Hepatocyte (in vitro differentiated cells): ENCODE results near the gene FGFBP1. TPM values are rescaled to one million over a fixed set of nuclear protein-coding genes. Genes with fewer than 3 reads are reported as not detected.
A peak's percentile ranks its signal among the peaks of the same experiment; 100 is the strongest.

Experiments
- DNase-seq: peaks from one replicate; pipeline ENCODE4 v3.0.0-alpha.2; 2016; ENCODE audit warnings: low spot score
- H2AFZ ChIP-seq: fragments of 200-600 bp; sonication (generic); 2 replicates; pipeline ENCODE4 v1.6.0; 2016; ENCODE audit warnings: antibody characterized with exemption, mild to moderate bottlenecking
- H3K27ac ChIP-seq: fragments of 200-600 bp; sonication (generic); 2 replicates; pipeline ENCODE4 v1.5.1; 2016; ENCODE audit warnings: mild to moderate bottlenecking
- H3K27me3 ChIP-seq: fragments of 200-600 bp; sonication (generic); 2 replicates; pipeline ENCODE4 v1.6.1; 2016
- H3K36me3 ChIP-seq: fragments of 200-600 bp; sonication (generic); replicated peaks from 2 replicates; pipeline ENCODE4 v1.5.1; 2016; ENCODE audit warnings: low read depth; ENCODE audit not compliant: insufficient read depth
- H3K4me1 ChIP-seq: fragments of 200-600 bp; sonication (generic); 2 replicates; pipeline ENCODE4 v1.5.1; 2016; ENCODE audit warnings: mild to moderate bottlenecking, moderate library complexity; ENCODE audit not compliant: insufficient read depth
- H3K4me2 ChIP-seq: fragments of 200-600 bp; sonication (generic); 2 replicates; pipeline ENCODE4 v1.6.0; 2016
- H3K4me3 ChIP-seq: fragments of 200-600 bp; sonication (generic); 2 replicates; pipeline ENCODE4 v1.5.1; 2016; ENCODE audit warnings: mild to moderate bottlenecking
- H3K79me2 ChIP-seq: fragments of 200-600 bp; sonication (generic); 2 replicates; pipeline ENCODE4 v1.6.0; 2017; ENCODE audit warnings: mild to moderate bottlenecking
- H3K9me2 ChIP-seq: fragments of 200-600 bp; sonication (generic); replicated peaks from 2 replicates; pipeline ENCODE4 v1.6.0; 2017; ENCODE audit warnings: mild to moderate bottlenecking; ENCODE audit not compliant: insufficient read depth
- H3K9me3 ChIP-seq: fragments of 200-600 bp; sonication (generic); 2 replicates; pipeline ENCODE4 v1.5.1; 2016; ENCODE audit warnings: low read depth, mild to moderate bottlenecking
- H4K20me1 ChIP-seq: fragments of 200-600 bp; sonication (generic); 2 replicates; pipeline ENCODE4 v1.6.0; 2016; ENCODE audit warnings: mild to moderate bottlenecking; ENCODE audit not compliant: insufficient read depth, poor library complexity, severe bottlenecking
- EZH2 ChIP-seq: fragments of 200-600 bp; sonication (generic); IDR thresholded peaks from 2 replicates; pipeline ENCODE4 v1.6.1; 2016; ENCODE audit warnings: antibody characterized with exemption, mild to moderate bottlenecking, borderline replicate concordance
- EZH2phosphoT487 ChIP-seq: fragments of 200-600 bp; sonication (generic); IDR thresholded peaks from one replicate; pipeline ENCODE4 v1.6.1; 2018; ENCODE audit warnings: antibody characterized with exemption, mild to moderate bottlenecking, low read depth, moderate library complexity; ENCODE audit not compliant: unreplicated experiment, severe bottlenecking
- WGBS: methylation state at CpG from one replicate; pipeline ENCODE4 v1.1.6; 2016; ENCODE audit warnings: low lambda C conversion rate; ENCODE audit errors: missing lambda C conversion rate; 5-methylcytosine and 5-hydroxymethylcytosine counted together
- polyA plus RNA-seq: library from polyadenylated mRNA; unstranded; fragments of >200 nt; fragmentation: Nextera tagmentation; extraction: Ambion mirVana; gene quantifications from 2 replicates; pipeline ENCODE4 v1.2.1, GENCODE V29; 2016
- total RNA-seq: library from RNA; depleted of rRNA; stranded (reverse); fragments of >200 nt; gene quantifications from 2 replicates; pipeline ENCODE4 v1.2.3, GENCODE V29; 2014
- TF ChIP-seq, protein P1 (sequence below): fragments of 200-600 bp; sonication (generic); IDR thresholded peaks from 2 replicates; pipeline ENCODE4 v1.5.1; 2016; ENCODE audit warnings: antibody characterized with exemption, mild to moderate bottlenecking; ENCODE audit not compliant: poor library complexity

The FGFBP1 gene
- total and polyA plus RNA-seq, 2 experiments from 2014 or later, result 1.8 to 2.8 TPM

DNA sequence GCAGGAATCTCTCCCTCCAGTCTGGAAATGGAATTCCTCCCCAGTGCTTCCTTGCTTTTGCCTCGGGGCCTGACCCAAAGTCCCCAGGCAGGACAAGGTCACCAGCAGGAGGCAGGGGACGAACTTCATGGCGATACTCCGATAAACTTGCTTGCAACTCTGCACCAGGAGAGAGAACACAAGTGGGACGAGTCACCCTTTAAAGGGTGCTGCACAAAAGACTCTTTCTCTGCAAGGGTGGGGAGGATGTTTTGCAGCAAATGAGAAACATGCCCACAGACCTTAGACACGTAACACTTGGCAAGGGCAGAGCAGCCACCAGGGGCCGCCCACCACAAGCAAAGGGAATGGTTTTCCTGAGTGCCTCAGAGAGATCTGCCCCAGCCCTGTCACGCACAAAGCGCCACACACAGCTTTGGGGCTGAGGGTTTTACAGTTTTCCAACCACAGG, 24.5 kb upstream of the FGFBP1 start, which contains the start of gene FGFBP2:
Gene FGFBP2 (minus strand): TSS at position 175 of the 451 bp plus-strand sequence. CDS start 46 bp downstream, at position 129.
- no peaks in the 10 kb centered on the region for H3K27me3 ChIP-seq
- no peaks in the 10 kb centered on the region for H3K4me1 ChIP-seq
- H3K27ac ChIP-seq, result no peak within 1 kb of the TSS
- no peaks in the 10 kb centered on the region for H4K20me1 ChIP-seq
- peak; percentile 73 for DNase-seq
- TF ChIP-seq, protein P1, sequence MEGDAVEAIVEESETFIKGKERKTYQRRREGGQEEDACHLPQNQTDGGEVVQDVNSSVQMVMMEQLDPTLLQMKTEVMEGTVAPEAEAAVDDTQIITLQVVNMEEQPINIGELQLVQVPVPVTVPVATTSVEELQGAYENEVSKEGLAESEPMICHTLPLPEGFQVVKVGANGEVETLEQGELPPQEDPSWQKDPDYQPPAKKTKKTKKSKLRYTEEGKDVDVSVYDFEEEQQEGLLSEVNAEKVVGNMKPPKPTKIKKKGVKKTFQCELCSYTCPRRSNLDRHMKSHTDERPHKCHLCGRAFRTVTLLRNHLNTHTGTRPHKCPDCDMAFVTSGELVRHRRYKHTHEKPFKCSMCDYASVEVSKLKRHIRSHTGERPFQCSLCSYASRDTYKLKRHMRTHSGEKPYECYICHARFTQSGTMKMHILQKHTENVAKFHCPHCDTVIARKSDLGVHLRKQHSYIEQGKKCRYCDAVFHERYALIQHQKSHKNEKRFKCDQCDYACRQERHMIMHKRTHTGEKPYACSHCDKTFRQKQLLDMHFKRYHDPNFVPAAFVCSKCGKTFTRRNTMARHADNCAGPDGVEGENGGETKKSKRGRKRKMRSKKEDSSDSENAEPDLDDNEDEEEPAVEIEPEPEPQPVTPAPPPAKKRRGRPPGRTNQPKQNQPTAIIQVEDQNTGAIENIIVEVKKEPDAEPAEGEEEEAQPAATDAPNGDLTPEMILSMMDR, result peak; percentile 49
- no peak for TF ChIP-seq EZH2phosphoT487
- H2AFZ ChIP-seq, result no peak within 1 kb of the TSS
- H3K4me3 ChIP-seq, result no peak within 1 kb of the TSS
- no peak within 1 kb of the TSS for H3K4me2 ChIP-seq
- WGBS, result 42% methylated on average over 9 of the region's 9 CpGs
- no peaks in the 10 kb centered on the region for H3K9me2 ChIP-seq
- H3K9me3 ChIP-seq, result no peaks in the 10 kb centered on the region
- no peaks in the 10 kb centered on the region for H3K36me3 ChIP-seq
- H3K79me2 ChIP-seq, result no peaks in the 10 kb centered on the region

GRCh38 chr4:15961781-15962510, 23.4 kb upstream of the FGFBP1 start:
- Histone ChIP-seq H2AFZ (no peak overlapping the region), H3K4me2 (no peak overlapping the region), H3K27me3 (no peaks in the 10 kb centered on the region), H3K36me3 (no peaks in the 10 kb centered on the region), H3K9me3 (no peaks in the 10 kb centered on the region), H4K20me1 (no peaks in the 10 kb centered on the region), H3K79me2 (no peaks in the 10 kb centered on the region), H3K27ac (no peak overlapping the region), H3K4me3 (no peak overlapping the region), H3K4me1 (no peaks in the 10 kb centered on the region), H3K9me2 (no peaks in the 10 kb centered on the region)
- 88% methylated on average over 16 of the region's 16 CpGs for WGBS
- DNase-seq, result no peak
- TF ChIP-seq, protein P1, result no peak
- no peak for TF ChIP-seq EZH2phosphoT487

GRCh38 chr4:15958562-15958961, 20.0 kb upstream of the FGFBP1 start:
- H4K20me1 ChIP-seq, result no peaks in the 10 kb centered on the region
- no peak overlapping the region for H2AFZ ChIP-seq
- H3K9me2 ChIP-seq, result no peaks in the 10 kb centered on the region
- no peak overlapping the region for H3K4me2 ChIP-seq
- no peak overlapping the region for H3K27ac ChIP-seq
- H3K36me3 ChIP-seq, result no peaks in the 10 kb centered on the region
- no peak overlapping the region for H3K4me3 ChIP-seq
- no peak for TF ChIP-seq EZH2
- TF ChIP-seq EZH2phosphoT487, result no peak
- TF ChIP-seq, protein P1, result no peak
- DNase-seq, result no peak
- 88% methylated on average over 2 of the region's 2 CpGs for WGBS
- H3K9me3 ChIP-seq, result no peaks in the 10 kb centered on the region
- H3K27me3 ChIP-seq, result no peaks in the 10 kb centered on the region
- no peaks in the 10 kb centered on the region for H3K4me1 ChIP-seq
- no peaks in the 10 kb centered on the region for H3K79me2 ChIP-seq
